ENCODE measurements around the gene CRIM1.

DNA sequence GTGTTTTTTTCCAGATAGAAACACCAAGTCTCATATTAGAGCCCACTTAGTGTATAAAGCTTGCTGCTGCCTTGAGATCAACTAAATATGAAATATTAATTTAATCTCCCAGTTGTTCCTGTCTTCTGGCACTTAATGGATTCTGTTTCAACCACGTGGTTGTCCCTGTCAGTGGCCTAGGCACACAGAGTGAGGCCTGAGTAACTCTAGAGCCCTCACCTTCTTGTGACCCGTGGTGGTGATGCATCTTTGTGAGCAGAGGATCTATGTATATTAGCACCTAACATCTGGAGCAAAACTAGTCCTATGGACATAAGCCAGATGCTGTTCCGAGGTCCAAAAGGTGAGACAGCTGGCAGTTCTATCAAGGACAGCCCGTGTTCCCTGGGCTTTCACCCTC is 167.6 kb downstream of the CRIM1 start:
- TF ChIP-seq SUZ12 (IDR thresholded peaks at IDR 0.05; ENCODE audit: extremely low read depth, insufficient read depth, insufficient read length), result no peak
- no peak for TF ChIP-seq ZNF274 (IDR thresholded peaks at IDR 0.05; ENCODE audit: low read depth, low read length)
